CD8-positive, alpha-beta memory T cell (primary cell): Measurements from ENCODE around the gene ORC5. TPM values are rescaled to one million over a fixed set of nuclear protein-coding genes. Genes with fewer than 3 reads are reported as not detected.

Source experiments
- CTCF ChIA-PET: fragments of 350-600 bp; sonication (Branson Sonifier 250); formaldehyde crosslinking; loops from one replicate; lab custom pipeline; 2021; ENCODE audit warnings: antibody characterized with exemption; lab: Charles Lee
- POLR2A ChIA-PET: fragments of 350-600 bp; sonication (Branson Sonifier 250); formaldehyde crosslinking; loops from one replicate; lab custom pipeline; 2021; ENCODE audit warnings: antibody characterized with exemption; lab: Charles Lee
- DNase-seq, 5 donors: peaks; one replicate each; pipeline versions ENCODE4 v3.0.0 to v3.0.0-alpha.2; 2020 to 2022; ENCODE audit warnings: mixed read lengths in 1 of 5
- H3K27ac ChIP-seq: one replicate; pipeline ENCODE4 v1.7.0; 2013; ENCODE audit warnings: low read depth, mild to moderate bottlenecking, low read length, moderate library complexity
- H3K27me3 ChIP-seq: 2 replicates; pipeline ENCODE4 v1.7.0; 2013; ENCODE audit warnings: low read length, mild to moderate bottlenecking; ENCODE audit not compliant: insufficient read depth, poor library complexity, severe bottlenecking
- H3K36me3 ChIP-seq: 2 replicates; pipeline ENCODE4 v1.7.0; 2013; ENCODE audit warnings: mild to moderate bottlenecking, low read length, moderate library complexity; ENCODE audit not compliant: insufficient read depth
- H3K4me1 ChIP-seq: 2 replicates; pipeline ENCODE4 v1.7.0; 2013; ENCODE audit warnings: mild to moderate bottlenecking, low read length, moderate library complexity; ENCODE audit not compliant: insufficient read depth
- H3K4me3 ChIP-seq: 2 replicates; pipeline ENCODE4 v1.7.0; 2013; ENCODE audit warnings: mild to moderate bottlenecking, low read length
- H3K9me3 ChIP-seq: 2 replicates; pipeline ENCODE4 v1.7.0; 2013; ENCODE audit warnings: mild to moderate bottlenecking, low read length
- H3K27ac Mint-ChIP-seq, 8 donors: one replicate each; pipeline ENCODE4 v1.8.0; 2020 to 2021; ENCODE audit warnings: mixed read lengths in 8 of 8, mild to moderate bottlenecking in 6 of 8, inconsistent platforms in 3 of 8, moderate library complexity in 3 of 8
- H3K27me3 Mint-ChIP-seq, 2 donors: one replicate each; pipeline ENCODE4 v1.8.0; 2020 to 2021; ENCODE audit warnings: mixed read lengths in 2 of 2, mild to moderate bottlenecking in 1 of 2, moderate library complexity in 1 of 2
- H3K36me3 Mint-ChIP-seq, 3 donors: one replicate each; pipeline ENCODE4 v1.8.0; 2020 to 2021; ENCODE audit warnings: mixed read lengths in 3 of 3, inconsistent platforms in 1 of 3, mild to moderate bottlenecking in 1 of 3
- H3K4me1 Mint-ChIP-seq, 3 donors: one replicate each; pipeline ENCODE4 v1.8.0; 2020 to 2021; ENCODE audit warnings: mixed read lengths in 3 of 3, inconsistent platforms in 1 of 3, mild to moderate bottlenecking in 1 of 3
- H3K4me3 Mint-ChIP-seq, 7 donors: one replicate each; pipeline ENCODE4 v1.8.0; 2020 to 2021; ENCODE audit warnings: mixed read lengths in 7 of 7, mild to moderate bottlenecking in 6 of 7, moderate library complexity in 4 of 7, inconsistent platforms in 2 of 7
- H3K9me3 Mint-ChIP-seq, 5 donors: one replicate each; pipeline ENCODE4 v1.8.0; 2020 to 2022; ENCODE audit warnings: mixed read lengths in 5 of 5, mild to moderate bottlenecking in 3 of 5, moderate library complexity in 2 of 5, inconsistent platforms in 1 of 5
- polyA plus RNA-seq: library from polyadenylated mRNA; unstranded; fragments of 300-500 nt; fragmentation: Illumina TruSeq; gene quantifications from one replicate; pipeline ENCODE4 v1.2.3, GENCODE V29; 2021
- total RNA-seq, 2 experiments: library from RNA; stranded (reverse); gene quantifications; one replicate each; pipeline ENCODE4 v1.2.3, GENCODE V29; 2021

Gene ORC5
- total and polyA plus RNA-seq, 3 experiments from 2014 or later = 21.2 to 37.3 (median 32.4) TPM

DNA sequence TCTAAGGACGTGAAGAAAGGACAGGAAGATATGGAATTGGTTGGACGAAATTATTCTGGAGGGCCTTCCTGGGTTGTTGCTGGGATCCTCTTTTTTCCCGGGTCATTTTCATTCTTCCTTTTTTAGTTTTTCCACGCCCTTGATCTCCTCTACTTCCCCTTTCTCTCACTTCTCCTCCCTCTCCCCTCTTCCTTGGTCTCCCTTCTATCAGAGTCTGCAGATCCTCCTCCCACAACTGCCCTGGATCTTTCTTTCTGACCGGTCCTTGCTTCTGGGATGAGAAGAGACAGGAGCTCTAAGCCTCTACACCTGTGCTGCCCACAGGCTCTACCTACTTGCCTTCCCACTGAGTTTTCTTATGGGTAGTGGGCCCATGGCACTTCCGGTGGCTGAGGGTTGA is 114.7 kb downstream of the ORC5 start:
- Histone ChIP-seq H3K27ac (no peak overlapping the region), H3K9me3 (no peaks in the 10 kb centered on the region), H3K4me1 (no peaks in the 10 kb centered on the region), H3K36me3 (no peaks in the 10 kb centered on the region), H3K4me3 (no peak overlapping the region), H3K27me3 (no peaks in the 10 kb centered on the region)
- Mint-ChIP-seq H3K4me1 (no peaks in the 10 kb centered on the region), H3K27ac (no peak overlapping the region), H3K9me3 (no peaks in the 10 kb centered on the region), H3K4me3 (no peak overlapping the region), H3K27me3 (peaks cover 12 to 38% of the 10 kb centered on the region in 2 donors), H3K36me3 (no peaks in the 10 kb centered on the region)
- CTCF ChIA-PET = no interaction called here
- no peak for DNase-seq
- POLR2A ChIA-PET = no interaction called here

DNA sequence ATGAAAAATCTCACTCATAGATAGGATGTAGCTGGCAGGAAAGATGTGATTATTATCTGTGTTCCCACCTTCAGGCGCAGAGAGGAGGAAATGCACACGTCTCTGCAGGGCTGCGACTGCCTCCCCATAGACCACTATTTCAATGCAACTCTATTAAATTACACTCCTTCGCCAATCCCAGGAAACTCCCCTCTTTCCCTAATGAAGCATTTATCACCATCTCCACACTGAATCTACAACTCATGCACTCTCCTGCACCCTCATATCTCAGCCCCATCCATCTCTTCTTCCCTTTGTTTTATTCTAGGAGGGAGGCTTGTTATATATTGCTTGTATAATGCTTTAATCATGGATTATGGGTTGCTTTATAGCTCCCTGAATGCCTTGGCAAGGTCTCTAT is 116.6 kb downstream of the ORC5 start:
- H3K9me3 ChIP-seq = no peaks in the 10 kb centered on the region
- Mint-ChIP-seq H3K36me3 (no peaks in the 10 kb centered on the region), H3K4me1 (no peaks in the 10 kb centered on the region), H3K4me3 (no peak overlapping the region), H3K9me3 (no peaks in the 10 kb centered on the region), H3K27ac (no peak overlapping the region), H3K27me3 (peaks cover 12 to 35% of the 10 kb centered on the region in 2 donors)
- CTCF ChIA-PET = no interaction called here
- DNase-seq = no peak
- POLR2A ChIA-PET = no interaction called here
- H3K27ac ChIP-seq = no peak overlapping the region
- no peaks in the 10 kb centered on the region for H3K27me3 ChIP-seq
- no peaks in the 10 kb centered on the region for H3K4me1 ChIP-seq
- no peaks in the 10 kb centered on the region for H3K36me3 ChIP-seq
- H3K4me3 ChIP-seq = no peak overlapping the region

DNA sequence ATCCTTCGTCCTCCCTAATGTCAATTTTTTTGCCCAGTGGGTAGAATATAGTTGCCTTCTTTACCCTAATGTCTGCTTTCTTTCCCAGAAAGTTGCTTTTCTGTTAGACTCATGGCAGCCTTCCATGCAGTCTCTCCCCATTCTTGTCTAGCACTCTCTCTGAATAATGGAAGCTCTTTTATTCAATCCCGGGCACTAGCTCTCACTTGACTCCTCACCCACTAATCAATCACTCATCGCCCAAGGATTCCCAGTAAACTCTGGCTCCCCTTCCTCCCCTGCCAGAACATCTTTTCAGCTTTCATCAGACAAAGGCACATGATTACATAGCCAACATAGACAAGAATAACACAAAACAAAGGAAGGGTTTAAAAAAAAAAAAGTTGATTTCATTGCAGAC is 118.2 kb downstream of the ORC5 start:
- no peaks in the 10 kb centered on the region for H3K36me3 Mint-ChIP-seq
- Histone ChIP-seq H3K4me3 (no peak overlapping the region), H3K9me3 (no peaks in the 10 kb centered on the region), H3K27me3 (no peaks in the 10 kb centered on the region), H3K4me1 (no peaks in the 10 kb centered on the region), H3K27ac (no peak overlapping the region), H3K36me3 (no peaks in the 10 kb centered on the region)
- no peak overlapping the region for H3K27ac Mint-ChIP-seq
- peaks cover 13 to 31% of the 10 kb centered on the region in 2 donors for H3K27me3 Mint-ChIP-seq
- POLR2A ChIA-PET = no interaction called here
- DNase-seq = no peak
- H3K9me3 Mint-ChIP-seq = peaks cover 0 to 9% (median 0%) of the 10 kb centered on the region in 5 donors
- H3K4me1 Mint-ChIP-seq = no peaks in the 10 kb centered on the region
- H3K4me3 Mint-ChIP-seq = no peak overlapping the region
- CTCF ChIA-PET = no interaction called here

DNA sequence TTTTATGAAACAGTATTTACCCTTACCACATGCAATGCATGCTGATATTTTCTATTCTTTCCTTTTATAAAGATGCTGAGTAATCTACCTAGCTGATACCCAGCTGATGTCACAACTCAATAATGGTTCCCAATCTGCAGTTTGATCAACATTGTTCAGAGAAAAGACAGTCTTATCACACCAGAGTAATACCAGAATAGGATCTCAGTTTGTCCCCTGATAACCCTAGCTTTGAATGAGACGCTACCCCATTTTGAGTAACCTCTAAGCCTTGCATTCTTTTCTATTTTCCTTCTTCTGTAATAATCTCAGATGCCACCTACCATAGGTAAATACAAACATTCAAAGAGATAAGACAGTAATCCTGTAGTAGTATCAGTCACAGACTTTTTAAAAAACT is 118.8 kb downstream of the ORC5 start:
- Histone ChIP-seq H3K4me3 (no peak overlapping the region), H3K36me3 (no peaks in the 10 kb centered on the region), H3K27ac (no peak overlapping the region), H3K27me3 (no peaks in the 10 kb centered on the region), H3K4me1 (no peaks in the 10 kb centered on the region), H3K9me3 (no peaks in the 10 kb centered on the region)
- H3K36me3 Mint-ChIP-seq = no peaks in the 10 kb centered on the region
- ChIA-PET CTCF (no interaction called here), POLR2A (no interaction called here)
- peaks cover 13 to 34% of the 10 kb centered on the region in 2 donors for H3K27me3 Mint-ChIP-seq
- H3K27ac Mint-ChIP-seq = no peak overlapping the region
- peaks cover 0 to 14% (median 3%) of the 10 kb centered on the region in 5 donors for H3K9me3 Mint-ChIP-seq
- no peaks in the 10 kb centered on the region for H3K4me1 Mint-ChIP-seq
- H3K4me3 Mint-ChIP-seq = no peak overlapping the region
- DNase-seq = no peak

Other genes with a start within 250 kb of the ORC5 start
- gene RELN, start 218.4 kb downstream of the ORC5 start, total RNA-seq = not detected
- not detected for gene RELN, start 218.4 kb downstream of the ORC5 start, polyA plus RNA-seq
- not detected for gene LHFPL3, start 120.6 kb upstream of the ORC5 start, total RNA-seq
- gene LHFPL3, start 120.6 kb upstream of the ORC5 start, polyA plus RNA-seq = not detected